Lower lobe of right lung (tissue), 2 donors: Measurements from ENCODE around the gene PDCD5. TPM values are rescaled to one million over a fixed set of nuclear protein-coding genes. Genes with fewer than 3 reads are reported as not detected.

ENCODE experiments used
- ATAC-seq, 2 donors: fragments of 200-7000 bp; cut with Tn5 transposase; one replicate each; pipeline ENCODE4 v1.9.1; 2020 to 2022; ENCODE audit warnings: mild to moderate bottlenecking in 2 of 2, moderate library complexity in 2 of 2
- DNase-seq: peaks from one replicate; pipeline ENCODE4 v3.0.0-alpha.2; 2020
- H3K27ac ChIP-seq: fragments of 200-600 bp; one replicate; pipeline ENCODE4 v1.8.0; 2022
- H3K27me3 ChIP-seq: fragments of 200-600 bp; one replicate; pipeline ENCODE4 v1.8.0; 2022; ENCODE audit warnings: low read depth
- H3K36me3 ChIP-seq: fragments of 200-600 bp; one replicate; pipeline ENCODE4 v1.8.0; 2022; ENCODE audit warnings: mild to moderate bottlenecking
- H3K4me1 ChIP-seq: fragments of 200-600 bp; one replicate; pipeline ENCODE4 v1.8.0; 2022
- H3K4me3 ChIP-seq: fragments of 200-600 bp; one replicate; pipeline ENCODE4 v1.8.0; 2022; ENCODE audit warnings: mild to moderate bottlenecking
- H3K9me3 ChIP-seq: fragments of 200-600 bp; one replicate; pipeline ENCODE4 v1.8.0; 2022
- intact Hi-C: fragments of 100-400 bp; cut with DNase I; formaldehyde crosslinking; loops from one replicate; pipeline ENCODE4 v1.11.0; 2022
- total RNA-seq: library from RNA; stranded (reverse); fragmentation: NEBNext Ultra II Directional; extraction: Animal tissue kit (Norgen Biotek cat#: 25700); gene quantifications from one replicate; pipeline ENCODE4 v1.2.1, GENCODE V29; 2021
- TF ChIP-seq, protein P1 (sequence below): fragments of 200-600 bp; IDR thresholded peaks from one replicate; pipeline ENCODE4 v1.8.0; 2022; ENCODE audit warnings: antibody characterized with exemption, mild to moderate bottlenecking
- donor health status: DM: no; HTN: yes; CAD: no; lungs with severe emphysema.

PDCD5 gene
- total RNA-seq, 1 donor from 2014 or later = 50.0 TPM

DNA sequence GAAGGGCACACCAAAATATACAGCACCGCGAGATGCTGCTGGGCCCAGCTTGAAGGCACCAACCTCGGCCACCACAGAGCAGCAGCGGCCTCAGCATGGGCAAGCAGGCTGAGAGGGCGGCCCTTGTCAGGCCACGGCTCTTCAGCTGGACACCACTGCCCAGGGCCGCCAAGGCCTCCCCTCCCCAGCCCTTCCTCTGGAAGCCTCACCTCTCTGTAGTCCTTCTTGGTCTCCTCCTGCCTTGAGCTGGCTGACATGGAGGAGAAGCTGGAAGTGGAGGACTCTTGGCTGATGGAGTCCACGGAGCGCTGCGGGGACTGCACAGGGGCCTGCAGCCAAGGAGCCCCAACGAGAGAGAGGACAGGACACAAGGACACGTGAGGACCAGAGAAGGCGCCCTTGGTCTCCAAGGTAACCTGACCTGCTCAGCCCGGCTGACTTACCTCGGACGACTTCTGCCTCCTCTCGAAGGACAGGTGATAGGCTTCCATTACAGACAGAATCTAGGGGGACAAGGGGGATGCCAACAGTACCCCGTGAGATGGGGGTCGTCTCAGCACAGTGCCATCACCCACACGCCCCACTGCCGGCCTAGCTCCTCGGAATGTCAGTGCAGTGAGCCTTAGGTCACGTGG lies 38.2 kb downstream of the PDCD5 start:
- H3K36me3 ChIP-seq = peaks cover 100% of the 10 kb centered on the region
- no peak overlapping the region for H3K27ac ChIP-seq
- TF ChIP-seq, protein P1, sequence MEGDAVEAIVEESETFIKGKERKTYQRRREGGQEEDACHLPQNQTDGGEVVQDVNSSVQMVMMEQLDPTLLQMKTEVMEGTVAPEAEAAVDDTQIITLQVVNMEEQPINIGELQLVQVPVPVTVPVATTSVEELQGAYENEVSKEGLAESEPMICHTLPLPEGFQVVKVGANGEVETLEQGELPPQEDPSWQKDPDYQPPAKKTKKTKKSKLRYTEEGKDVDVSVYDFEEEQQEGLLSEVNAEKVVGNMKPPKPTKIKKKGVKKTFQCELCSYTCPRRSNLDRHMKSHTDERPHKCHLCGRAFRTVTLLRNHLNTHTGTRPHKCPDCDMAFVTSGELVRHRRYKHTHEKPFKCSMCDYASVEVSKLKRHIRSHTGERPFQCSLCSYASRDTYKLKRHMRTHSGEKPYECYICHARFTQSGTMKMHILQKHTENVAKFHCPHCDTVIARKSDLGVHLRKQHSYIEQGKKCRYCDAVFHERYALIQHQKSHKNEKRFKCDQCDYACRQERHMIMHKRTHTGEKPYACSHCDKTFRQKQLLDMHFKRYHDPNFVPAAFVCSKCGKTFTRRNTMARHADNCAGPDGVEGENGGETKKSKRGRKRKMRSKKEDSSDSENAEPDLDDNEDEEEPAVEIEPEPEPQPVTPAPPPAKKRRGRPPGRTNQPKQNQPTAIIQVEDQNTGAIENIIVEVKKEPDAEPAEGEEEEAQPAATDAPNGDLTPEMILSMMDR = no peak
- no peaks in the 10 kb centered on the region for H3K4me1 ChIP-seq
- no peaks in the 10 kb centered on the region for H3K27me3 ChIP-seq
- no peaks in the 10 kb centered on the region for H3K9me3 ChIP-seq
- H3K4me3 ChIP-seq = no peak overlapping the region
- peak; percentile 24 for DNase-seq
- ATAC-seq = no peak
- intact Hi-C loops = no loop called here

DNA sequence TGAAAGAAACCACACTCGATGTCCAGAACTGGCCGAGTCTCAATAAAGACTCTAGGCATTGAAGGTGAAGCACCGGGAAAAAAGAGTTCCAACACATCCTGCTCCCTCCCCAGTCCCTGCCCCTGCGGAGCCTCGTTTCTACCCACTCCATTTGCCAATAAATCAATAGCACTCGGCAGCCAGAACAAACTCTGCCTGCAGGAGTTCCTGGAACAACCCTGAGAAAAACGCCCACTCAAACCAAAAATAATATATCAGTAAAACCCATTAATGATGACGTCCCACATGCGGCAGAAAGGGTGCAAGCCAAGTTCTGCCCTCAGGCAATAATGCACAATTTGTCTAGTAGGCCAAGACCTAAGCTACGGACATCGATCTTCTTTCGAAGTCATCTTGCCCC lies 41.0 kb downstream of the PDCD5 start:
- DNase-seq (no peak), ATAC-seq (no peak)
- no peaks in the 10 kb centered on the region for H3K4me1 ChIP-seq
- intact Hi-C loops = no loop called here
- TF ChIP-seq, protein P1 = no peak
- H3K27me3 ChIP-seq = no peaks in the 10 kb centered on the region
- no peak overlapping the region for H3K27ac ChIP-seq
- peaks cover 100% of the 10 kb centered on the region for H3K36me3 ChIP-seq
- H3K9me3 ChIP-seq = no peaks in the 10 kb centered on the region
- no peak overlapping the region for H3K4me3 ChIP-seq

DNA sequence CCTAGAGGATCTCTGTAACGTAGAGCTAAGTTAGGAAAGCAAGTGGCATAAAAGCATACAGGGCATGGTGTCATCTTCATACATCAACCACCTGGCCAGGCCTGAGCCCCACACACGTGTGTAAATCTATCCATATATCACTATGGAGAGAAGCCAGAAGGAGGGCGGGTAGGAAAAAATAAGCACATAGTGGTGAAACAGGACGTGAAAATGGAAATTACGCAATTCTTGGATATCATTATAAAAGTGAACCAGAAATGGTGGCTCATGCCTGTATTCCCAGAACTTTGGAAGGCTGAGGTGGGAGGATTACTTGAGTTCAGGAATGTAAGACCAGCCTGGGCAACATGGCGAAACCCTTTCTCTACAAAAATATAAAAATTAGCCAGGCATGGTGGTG lies 43.4 kb downstream of the PDCD5 start:
- Histone ChIP-seq H3K27ac (no peak overlapping the region), H3K4me1 (no peaks in the 10 kb centered on the region), H3K36me3 (peaks cover 100% of the 10 kb centered on the region), H3K27me3 (no peaks in the 10 kb centered on the region), H3K4me3 (no peak overlapping the region), H3K9me3 (no peaks in the 10 kb centered on the region)
- DNase-seq (no peak), ATAC-seq (no peak)
- intact Hi-C loops = no loop called here
- TF ChIP-seq, protein P1 = no peak

DNA sequence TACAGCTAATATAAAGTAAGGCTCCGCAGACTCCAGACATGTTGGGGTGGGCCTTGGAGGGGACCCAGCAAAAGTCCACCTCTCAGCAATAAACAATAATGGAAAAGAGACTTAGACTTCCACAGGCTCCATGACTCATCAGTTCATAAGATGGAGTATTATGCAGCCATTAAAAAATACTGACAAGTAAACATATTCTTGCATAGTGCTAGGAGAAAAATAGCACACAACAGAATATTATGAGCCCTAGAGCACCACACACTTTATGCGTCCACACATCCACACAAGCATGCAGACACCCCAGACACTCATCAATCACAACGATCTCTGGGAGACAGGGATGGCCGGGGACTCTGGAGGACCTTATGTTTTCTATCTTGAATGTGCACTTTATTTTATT lies 46.0 kb downstream of the PDCD5 start:
- TF ChIP-seq, protein P1 = no peak
- ATAC-seq = no peak
- Histone ChIP-seq H3K9me3 (no peaks in the 10 kb centered on the region), H3K27me3 (no peaks in the 10 kb centered on the region), H3K4me3 (no peak overlapping the region), H3K4me1 (no peaks in the 10 kb centered on the region), H3K27ac (no peak overlapping the region), H3K36me3 (peaks cover 95% of the 10 kb centered on the region)
- intact Hi-C loops = no loop called here
- DNase-seq = no peak

DNA sequence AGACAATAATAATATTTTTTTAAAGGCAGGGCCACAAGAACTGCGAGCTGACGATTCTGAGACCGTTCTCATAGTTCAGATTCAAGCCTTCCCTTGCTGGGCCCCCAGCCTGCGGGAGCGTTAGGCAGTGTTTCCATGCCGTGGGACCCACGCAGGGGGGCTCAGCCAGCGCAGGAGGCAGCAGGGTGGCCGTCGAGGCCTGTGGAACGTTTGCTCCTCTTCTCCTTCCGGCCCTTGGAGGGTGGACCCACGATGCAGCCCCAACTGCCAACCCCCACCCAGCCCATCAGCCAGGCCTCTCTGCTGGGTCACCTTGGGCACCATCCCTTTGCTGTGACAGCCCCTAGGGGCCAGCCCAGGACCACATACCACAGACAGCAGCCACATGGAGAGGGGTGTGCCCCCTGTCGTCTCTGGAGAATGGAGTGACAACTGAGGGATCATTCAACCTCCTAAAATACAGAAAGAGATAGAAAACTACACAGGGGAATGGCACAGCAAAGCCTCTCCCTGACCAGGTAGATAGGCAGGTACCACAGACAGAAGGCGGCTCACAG lies 46.8 kb downstream of the PDCD5 start:
- TF ChIP-seq, protein P1 = no peak
- intact Hi-C loops = no loop called here

More for the DNA sequence above, 46.8 kb downstream of the PDCD5 start:
- Histone ChIP-seq H3K27me3 (no peaks in the 10 kb centered on the region), H3K4me1 (no peaks in the 10 kb centered on the region), H3K9me3 (no peaks in the 10 kb centered on the region), H3K4me3 (no peak overlapping the region), H3K27ac (no peak overlapping the region), H3K36me3 (peaks cover 93% of the 10 kb centered on the region)
- no peak for ATAC-seq
- DNase-seq = no peak
